OCI-LY3 (cell line): Measurements from ENCODE around the gene BRCC3.

ENCODE experiments used
- EZH2phosphoT487 ChIP-seq: fragments of 200-600 bp; shearing (Covaris generic); IDR thresholded peaks from 2 replicates; pipeline ENCODE4 v1.6.1; 2018; ENCODE audit warnings: antibody characterized with exemption, mixed run types, low read depth
- TF ChIP-seq, protein P1 (sequence below): fragments of 200-600, 300-600 bp; sonication (generic); IDR thresholded peaks from 2 replicates; pipeline ENCODE4 v1.5.1; 2014; ENCODE audit warnings: antibody characterized with exemption, low read length, low read depth

DNA sequence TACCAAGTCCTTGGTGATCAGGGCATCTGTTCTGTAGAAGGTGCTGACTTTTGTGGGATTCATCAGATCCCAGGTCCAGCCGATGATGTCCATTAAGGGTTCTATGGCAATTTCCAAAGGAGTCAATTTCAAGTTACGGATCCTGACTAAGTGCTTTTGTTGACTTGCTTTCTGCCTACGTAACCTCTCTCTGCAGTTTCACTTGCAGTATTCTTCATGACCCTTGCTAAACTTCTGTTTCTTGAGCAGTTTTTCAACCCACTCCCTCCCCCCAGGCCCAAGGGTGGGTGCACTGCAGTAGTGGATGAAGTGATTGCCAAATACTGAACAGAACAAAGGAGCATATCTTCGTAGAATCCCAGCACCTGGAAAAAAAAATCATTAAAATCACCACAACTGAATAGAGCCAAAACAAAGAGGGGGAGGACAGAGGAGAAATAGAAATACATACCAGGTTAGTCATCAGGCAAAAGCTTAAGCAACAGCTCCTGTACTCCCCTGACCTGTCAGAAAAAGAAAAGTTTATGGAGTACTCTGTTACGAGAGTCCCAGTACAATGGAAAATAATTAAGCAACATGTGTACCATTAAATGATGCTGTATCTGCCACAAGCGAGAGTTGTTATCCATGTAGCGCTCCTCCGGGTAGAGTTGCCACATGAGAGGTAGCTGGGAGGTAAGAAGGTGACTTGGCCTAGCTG lies 6.1 kb upstream of the BRCC3 start:
- TF ChIP-seq, protein P1, sequence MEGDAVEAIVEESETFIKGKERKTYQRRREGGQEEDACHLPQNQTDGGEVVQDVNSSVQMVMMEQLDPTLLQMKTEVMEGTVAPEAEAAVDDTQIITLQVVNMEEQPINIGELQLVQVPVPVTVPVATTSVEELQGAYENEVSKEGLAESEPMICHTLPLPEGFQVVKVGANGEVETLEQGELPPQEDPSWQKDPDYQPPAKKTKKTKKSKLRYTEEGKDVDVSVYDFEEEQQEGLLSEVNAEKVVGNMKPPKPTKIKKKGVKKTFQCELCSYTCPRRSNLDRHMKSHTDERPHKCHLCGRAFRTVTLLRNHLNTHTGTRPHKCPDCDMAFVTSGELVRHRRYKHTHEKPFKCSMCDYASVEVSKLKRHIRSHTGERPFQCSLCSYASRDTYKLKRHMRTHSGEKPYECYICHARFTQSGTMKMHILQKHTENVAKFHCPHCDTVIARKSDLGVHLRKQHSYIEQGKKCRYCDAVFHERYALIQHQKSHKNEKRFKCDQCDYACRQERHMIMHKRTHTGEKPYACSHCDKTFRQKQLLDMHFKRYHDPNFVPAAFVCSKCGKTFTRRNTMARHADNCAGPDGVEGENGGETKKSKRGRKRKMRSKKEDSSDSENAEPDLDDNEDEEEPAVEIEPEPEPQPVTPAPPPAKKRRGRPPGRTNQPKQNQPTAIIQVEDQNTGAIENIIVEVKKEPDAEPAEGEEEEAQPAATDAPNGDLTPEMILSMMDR: no peak
- TF ChIP-seq EZH2phosphoT487: no peak
